ENCODE results near the gene CFAP210.
"Not testable (repeated sequence)": the region's sequence is repeated elsewhere in the genome, so short reads cannot be mapped to it uniquely, and the experiment has no call there.

CFAP210 gene

GRCh38 chr2:169702996-169703395 is 8.8 kb upstream of the CFAP210 start:
- H3K36me3 ChIP-seq (ENCODE audit: control insufficient read depth in 2 of 2, insufficient read depth in 1 of 2, low read length in 2 of 2): peaks cover 6 to 34% of the 10 kb centered on the region in 2 experiments; a peak in 2 of 3 replicates
- H3K9me3 ChIP-seq (ENCODE audit: control insufficient read depth, insufficient read depth, low read depth, low read length): no peaks in the 10 kb centered on the region
- H3K4me1 ChIP-seq (ENCODE audit: control insufficient read depth, insufficient read depth, low read length): no peaks in the 10 kb centered on the region
- TF ChIP-seq ZNF530 (tag by site-specific recombination; IDR thresholded peaks at IDR 0.05; ENCODE audit: low read depth) (no peak), ZNF629 (tag by site-specific recombination; IDR thresholded peaks at IDR 0.05) (no peak), ZBTB20 (tag by site-specific recombination; IDR thresholded peaks at IDR 0.05) (no peak), KLF16 (tag by site-specific recombination; IDR thresholded peaks at IDR 0.05) (no peak), ZNF521 (tag by site-specific recombination; IDR thresholded peaks at IDR 0.05) (no peak), ZNF10 (tag by site-specific recombination; IDR thresholded peaks at IDR 0.05) (no peak)
- POLR2A ChIA-PET: no interaction called here
- no peak overlapping the region for H3K27ac ChIP-seq (ENCODE audit: extremely low read depth, low read depth, low read length)
- CTCF ChIA-PET: interaction anchor here (0.6 kb wide), 3 partner anchors 180 to 658 kb away, joined by 3 to 5 read pairs (median 4); no protein-coding TSS in a partner anchor
- no peak overlapping the region for H3K4me3 ChIP-seq (ENCODE audit: low read depth, low read length)

- H3K4me3 ChIP-seq (ENCODE audit: low read depth, low read length); H3K4me1 ChIP-seq (ENCODE audit: control insufficient read depth, insufficient read depth, low read length); H3K9me3 ChIP-seq (ENCODE audit: control insufficient read depth, insufficient read depth, low read depth, low read length); H3K27ac ChIP-seq (ENCODE audit: extremely low read depth, low read depth, low read length); POLR2A ChIA-PET: not testable (repeated sequence)
- peak; percentile 81 for TF ChIP-seq ZNF146 (tag by site-specific recombination; IDR thresholded peaks at IDR 0.05)
- 0 out of 2 replicates have a peak, but pooled peaks have one; percentile 43 for TF ChIP-seq ZNF580 (tag by site-specific recombination; IDR thresholded peaks at IDR 0.05)
- CTCF ChIA-PET: interaction anchor here (0.7 kb wide), 1 partner anchor 223 kb away, joined by 4 read pairs; no protein-coding TSS in a partner anchor
- H3K36me3 ChIP-seq (ENCODE audit: control insufficient read depth in 2 of 2, insufficient read depth in 1 of 2, low read length in 2 of 2): peaks cover 8 to 39% of the 10 kb centered on the region in 2 experiments; a peak in 2 of 3 replicates
Measured at GRCh38 chr2:169699173-169699572, 5.0 kb upstream of the CFAP210 start.

GRCh38 chr2:169696381-169696780 is 2.2 kb upstream of the CFAP210 start:
- POLR2A ChIA-PET: no interaction called here
- CTCF ChIA-PET: interaction anchor here (0.6 to 0.7 kb wide), 2 partner anchors 56 to 96 kb away, joined by 3 to 4 read pairs; no protein-coding TSS in a partner anchor
- no peaks in the 10 kb centered on the region; the same call in 1 of the 2 replicates for H3K4me1 ChIP-seq (ENCODE audit: control insufficient read depth, insufficient read depth, low read length)
- no peaks in the 10 kb centered on the region for H3K9me3 ChIP-seq (ENCODE audit: control insufficient read depth, insufficient read depth, low read depth, low read length)
- H3K27ac ChIP-seq (ENCODE audit: extremely low read depth, low read depth, low read length): no peak overlapping the region
- H3K4me3 ChIP-seq (ENCODE audit: low read depth, low read length): no peak overlapping the region
- H3K36me3 ChIP-seq (ENCODE audit: control insufficient read depth in 2 of 2, insufficient read depth in 1 of 2, low read length in 2 of 2): peaks cover 8 to 22% of the 10 kb centered on the region in 2 experiments; a peak in 2 of 3 replicates
- TF ChIP-seq ZFP41 (tag by site-specific recombination; IDR thresholded peaks at IDR 0.05; ENCODE audit: borderline replicate concordance) (no peak), ZFP3 (tag by site-specific recombination; IDR thresholded peaks at IDR 0.05; ENCODE audit: low read depth) (no peak)

GRCh38 chr2:169694894-169695260 is 672 bp upstream of the CFAP210 start:
- Histone ChIP-seq H3K4me3 (ENCODE audit: low read depth, low read length) (peak overlapping the region; percentile 87), H3K36me3 (ENCODE audit: control insufficient read depth in 2 of 2, insufficient read depth in 1 of 2, low read length in 2 of 2) (peaks cover 8 to 17% of the 10 kb centered on the region in 2 experiments; a peak in 2 of 3 replicates), H3K27ac (ENCODE audit: extremely low read depth, low read depth, low read length) (peak overlapping the region; percentile 63), H3K9me3 (ENCODE audit: control insufficient read depth, insufficient read depth, low read depth, low read length) (no peaks in the 10 kb centered on the region), H3K4me1 (ENCODE audit: control insufficient read depth, insufficient read depth, low read length) (no peaks in the 10 kb centered on the region; the same call in 1 of the 2 replicates)
- ChIA-PET POLR2A (interaction anchor here (0.9 to 1.8 kb wide), 4 partner anchors 32 to 110 kb away, joined by 3 to 6 read pairs (median 4); partner anchors contain the start of gene PPIG), CTCF (no interaction called here)
- TF ChIP-seq ZNF623 (tag by site-specific recombination; IDR thresholded peaks at IDR 0.05): no peak
- TF ChIP-seq PRDM2 (tag by site-specific recombination; IDR thresholded peaks at IDR 0.05; ENCODE audit: borderline replicate concordance): no peak
- TF ChIP-seq PRDM10 (tag by site-specific recombination; IDR thresholded peaks at IDR 0.05): no peak
- no peak for TF ChIP-seq ZNF654 (tag by site-specific recombination; IDR thresholded peaks at IDR 0.05; ENCODE audit: low read depth)
- TF ChIP-seq PATZ1 (tag by site-specific recombination; IDR thresholded peaks at IDR 0.05): no peak
- TF ChIP-seq ZNF214 (tag by site-specific recombination; IDR thresholded peaks at IDR 0.05; ENCODE audit: borderline replicate concordance): no peak

Data from HEK293 (cell line).